GM18502 (cell line): ENCODE results near the gene ZSCAN10.
"Not testable (repeated sequence)": the region's sequence is repeated elsewhere in the genome, so short reads cannot be mapped to it uniquely, and the experiment has no call there.

Experiments
- ATAC-seq: cut with Tn5 transposase; IDR thresholded peaks from one replicate; pipeline ENCODE4 v1.9.1; 2021; ENCODE audit warnings: mild to moderate bottlenecking; ENCODE audit not compliant: unreplicated experiment, poor library complexity

ZSCAN10 gene

GRCh38 chr16:3065069-3065741 is 33.9 kb downstream of the ZSCAN10 start, which contains the start of gene IL32:
Gene IL32, plus strand, starts transcription at chr16:3065640. Its CDS starts 172 bp downstream, at chr16:3065812.
- ATAC-seq: no peak

GRCh38 chr16:3063625-3064386 is 35.3 kb downstream of the ZSCAN10 start:
- no peak for ATAC-seq

- no peak for ATAC-seq
Observed at GRCh38 chr16:3062553-3062952, 36.5 kb downstream of the ZSCAN10 start.

GRCh38 chr16:3060339-3061127 is 38.6 kb downstream of the ZSCAN10 start:
- ATAC-seq: no peak

GRCh38 chr16:3059723-3060242 is 39.3 kb downstream of the ZSCAN10 start:
- ATAC-seq: no peak

GRCh38 chr16:3059041-3059722 is 39.9 kb downstream of the ZSCAN10 start:
- peak; percentile 80 for ATAC-seq

GRCh38 chr16:3058139-3059030 is 40.7 kb downstream of the ZSCAN10 start:
- ATAC-seq: peak; percentile 33

GRCh38 chr16:3057181-3058138 is 41.6 kb downstream of the ZSCAN10 start:
- no peak for ATAC-seq

GRCh38 chr16:3056336-3057180 is 42.5 kb downstream of the ZSCAN10 start:
- ATAC-seq: no peak

- ATAC-seq: not testable (repeated sequence)
Observed at GRCh38 chr16:3055734-3056115, 43.4 kb downstream of the ZSCAN10 start.

- ATAC-seq: no peak
Observed at GRCh38 chr16:3054965-3055733, 43.9 kb downstream of the ZSCAN10 start.

GRCh38 chr16:3053330-3053710 is 45.8 kb downstream of the ZSCAN10 start:
- ATAC-seq: not testable (repeated sequence)

- not testable (repeated sequence) for ATAC-seq
Observed at GRCh38 chr16:3052571-3053329, 46.3 kb downstream of the ZSCAN10 start.

- ATAC-seq: no peak
Observed at GRCh38 chr16:3051494-3051893, 47.6 kb downstream of the ZSCAN10 start.

- ATAC-seq: no peak
Observed at GRCh38 chr16:3051009-3051408, 48.1 kb downstream of the ZSCAN10 start.

- no peak for ATAC-seq
Observed at GRCh38 chr16:3050487-3050886, 48.6 kb downstream of the ZSCAN10 start.
